HG03064 (cell line): ENCODE data around the gene RGS14.

ENCODE experiments used
- ATAC-seq: cut with Tn5 transposase; IDR thresholded peaks from one replicate; pipeline ENCODE4 v1.9.1; 2021; ENCODE audit warnings: low read depth; ENCODE audit not compliant: unreplicated experiment

Gene RGS14

DNA sequence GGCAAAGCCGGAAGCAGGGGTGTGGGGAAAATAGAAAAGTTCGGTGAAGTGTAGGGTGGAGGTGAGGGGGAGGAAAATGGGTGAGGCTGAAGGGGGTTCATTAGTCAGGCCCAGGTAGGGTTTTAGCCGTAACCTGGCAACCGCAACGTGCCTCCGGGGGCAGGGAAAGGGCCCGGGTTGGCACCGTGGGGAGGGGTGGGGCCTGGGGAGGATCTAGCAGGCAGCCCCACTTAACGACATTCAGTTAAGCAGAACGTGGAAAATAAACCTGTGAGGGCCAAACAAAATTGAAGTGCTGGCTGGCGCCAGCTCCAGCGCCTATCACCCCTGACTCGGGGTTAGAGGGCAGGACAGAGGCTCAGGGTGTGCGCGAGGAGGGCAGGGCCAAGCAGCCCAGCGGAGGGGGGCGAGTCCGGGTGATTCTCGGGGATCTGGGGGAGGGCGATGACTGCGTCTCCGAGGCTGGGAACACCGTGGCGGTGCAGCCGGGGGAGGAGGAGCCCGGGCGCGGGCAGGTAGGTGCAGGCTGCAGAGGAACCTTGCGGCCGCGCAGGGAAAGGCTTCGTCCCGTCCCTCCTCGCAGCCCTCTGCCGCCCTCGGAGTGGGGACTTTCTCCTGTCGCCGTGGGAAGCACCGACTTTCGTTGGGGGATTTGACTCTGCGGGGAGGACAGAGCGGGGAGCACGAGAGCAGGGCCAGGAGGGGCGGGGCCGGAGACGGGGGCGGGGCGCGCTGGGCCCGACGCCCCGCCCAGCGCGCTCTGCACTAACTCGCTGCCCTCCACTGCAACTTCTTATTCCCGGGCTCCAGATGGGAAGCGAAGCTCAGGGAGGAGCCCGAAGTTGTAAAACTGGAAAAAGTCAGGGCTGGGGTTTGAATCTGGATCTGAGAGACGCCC, 5.1 kb downstream of the RGS14 start:
- no peak for ATAC-seq

GRCh38 chr5:177363565-177363964, 5.8 kb downstream of the RGS14 start:
- ATAC-seq, result no peak

DNA sequence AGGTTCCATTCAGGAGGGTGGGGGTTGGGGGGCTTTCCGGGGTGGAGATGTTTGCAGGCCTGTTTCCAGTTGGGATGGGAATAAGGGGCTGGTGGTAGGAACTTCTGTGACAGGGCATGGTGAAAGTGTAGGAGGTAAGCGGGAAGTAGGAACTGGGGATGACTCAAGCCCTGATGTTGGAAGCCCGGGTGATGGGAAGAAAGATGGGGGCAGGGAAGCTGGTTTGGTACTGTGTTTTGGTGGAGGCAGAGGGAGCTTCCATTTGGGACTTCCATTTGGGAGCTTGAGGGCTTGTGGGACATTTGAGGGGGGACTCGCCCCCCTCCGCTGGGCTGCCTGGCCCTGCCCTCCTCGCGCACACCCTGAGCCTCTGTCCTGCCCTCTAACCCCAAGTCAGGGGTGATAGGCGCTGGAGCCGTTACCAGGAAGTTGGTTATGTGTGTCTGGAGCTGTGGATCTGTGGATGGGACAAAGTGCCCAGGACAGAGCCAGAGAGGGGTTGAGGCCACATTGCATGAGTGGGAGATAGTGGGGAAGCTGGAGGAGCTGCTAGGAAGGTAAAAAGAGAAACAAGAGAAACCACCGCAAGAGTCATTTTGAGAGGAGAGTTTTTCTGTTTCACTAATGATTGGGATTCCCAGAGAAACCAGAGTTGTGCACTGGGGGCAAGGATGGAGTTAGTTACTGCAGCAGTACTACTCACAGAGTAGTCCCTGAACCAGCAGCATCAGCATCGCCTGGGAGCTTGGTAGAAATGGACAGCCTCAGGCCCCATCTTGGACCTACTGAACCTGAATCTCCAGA, 6.6 kb downstream of the RGS14 start:
- ATAC-seq, result no peak

DNA sequence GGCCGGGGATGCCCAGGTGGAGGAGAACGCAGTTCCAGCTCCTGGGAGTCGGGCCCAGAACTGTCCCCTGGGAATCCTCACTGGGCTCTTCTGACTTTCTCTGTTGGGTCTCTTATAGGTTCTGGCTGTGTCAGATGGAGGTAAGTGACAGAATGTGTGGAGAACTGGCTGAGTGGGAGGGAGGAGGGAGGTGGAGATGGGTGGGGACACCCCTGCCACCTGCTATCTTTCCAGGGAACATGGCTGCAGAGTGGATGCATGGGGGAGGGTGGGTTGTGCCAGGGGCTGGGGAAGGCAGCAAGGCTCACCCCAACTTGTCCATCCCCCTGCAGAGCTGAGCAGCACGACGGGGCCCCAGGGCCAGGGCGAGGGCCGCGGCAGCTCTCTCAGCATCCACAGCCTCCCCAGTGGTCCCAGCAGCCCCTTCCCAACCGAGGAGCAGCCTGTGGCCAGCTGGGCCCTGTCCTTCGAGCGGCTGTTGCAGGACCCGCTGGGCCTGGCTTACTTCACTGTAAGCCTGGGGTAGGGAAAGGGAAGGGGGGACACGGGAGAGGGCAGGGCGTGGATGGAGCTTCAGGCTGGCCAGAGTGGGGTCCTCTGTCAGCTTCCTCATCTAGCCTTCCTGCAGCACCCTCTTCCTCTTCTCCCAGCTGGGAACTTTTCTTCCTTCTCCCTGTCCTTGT, 8.3 kb downstream of the RGS14 start:
- no peak for ATAC-seq

DNA sequence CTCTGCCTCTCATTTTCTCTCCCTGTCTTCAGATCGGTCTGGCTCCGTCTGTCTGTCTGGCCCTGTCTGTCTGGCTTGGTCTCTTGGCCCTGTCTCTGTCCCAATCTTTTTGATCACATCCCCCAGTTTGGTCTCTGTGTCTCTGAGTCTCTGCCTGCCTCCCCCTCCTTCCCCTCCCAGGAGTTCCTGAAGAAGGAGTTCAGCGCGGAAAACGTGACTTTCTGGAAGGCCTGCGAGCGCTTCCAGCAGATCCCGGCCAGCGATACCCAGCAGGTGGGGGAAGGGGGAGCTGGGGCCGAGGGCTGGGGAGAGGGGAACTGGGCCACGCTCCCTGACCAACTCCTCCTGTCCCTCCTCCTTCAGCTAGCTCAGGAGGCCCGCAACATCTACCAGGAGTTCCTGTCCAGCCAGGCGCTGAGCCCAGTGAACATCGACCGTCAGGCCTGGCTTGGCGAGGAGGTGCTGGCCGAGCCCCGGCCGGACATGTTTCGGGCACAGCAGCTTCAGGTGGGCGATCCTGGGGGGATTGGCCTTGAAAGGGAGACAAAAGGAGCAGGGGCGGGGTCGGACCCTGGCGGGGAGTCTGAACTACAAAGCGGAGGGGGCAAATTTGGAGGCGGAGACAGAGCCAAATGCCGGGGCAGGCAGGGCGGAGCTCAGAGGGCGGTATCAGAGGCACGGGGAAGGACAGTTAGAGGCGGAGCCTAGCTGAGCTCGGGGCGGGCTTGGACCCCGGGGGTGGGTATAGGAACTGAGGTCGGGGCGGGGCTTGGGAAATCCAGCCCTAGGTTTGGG, 9.0 kb downstream of the RGS14 start:
- no peak for ATAC-seq

- no peak for ATAC-seq
These were observed 9.7 kb downstream of the RGS14 start for GRCh38 chr5:177367323-177367848.

DNA sequence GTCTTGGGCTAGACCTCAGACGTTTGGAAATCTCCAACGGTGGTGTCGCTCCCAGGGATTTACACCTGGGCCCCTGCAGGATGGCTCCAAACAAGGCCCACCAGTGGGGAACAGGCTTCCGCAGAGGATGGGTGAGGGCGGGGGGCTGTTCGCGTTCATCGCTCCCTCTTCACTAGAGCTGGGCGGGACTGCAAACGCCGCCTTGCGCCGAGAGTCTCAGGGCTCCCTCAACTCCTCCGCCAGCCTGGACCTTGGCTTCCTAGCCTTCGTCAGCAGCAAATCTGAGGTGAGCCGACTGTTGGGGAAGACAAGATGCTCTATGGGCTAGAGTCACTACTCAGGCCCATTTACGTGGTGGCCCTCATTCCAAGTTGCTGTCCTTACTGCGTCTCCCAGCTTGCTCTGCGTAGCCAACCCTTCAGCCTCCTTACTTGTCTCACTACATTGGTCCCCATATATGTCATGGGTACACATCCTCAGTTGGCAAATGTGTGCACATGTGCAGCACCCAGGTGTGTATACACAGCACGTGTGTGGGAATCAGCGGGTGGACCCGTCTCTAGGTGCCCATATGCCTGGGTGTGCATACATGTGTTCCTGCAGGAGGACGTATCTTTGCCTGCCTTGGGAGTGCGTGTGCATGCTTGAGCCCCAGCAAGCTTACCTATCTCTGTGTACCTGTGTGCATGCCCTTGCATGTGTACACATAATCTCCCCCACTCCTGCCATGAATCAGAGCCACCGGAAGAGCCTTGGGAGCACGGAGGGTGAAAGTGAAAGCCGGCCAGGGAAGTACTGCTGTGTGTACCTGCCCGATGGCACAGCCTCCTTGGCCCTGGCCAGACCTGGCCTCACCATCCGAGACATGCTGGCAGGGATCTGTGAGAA, 10.5 kb downstream of the RGS14 start:
- no peak for ATAC-seq

- no peak for ATAC-seq
These were observed 11.3 kb downstream of the RGS14 start for GRCh38 chr5:177368869-177369644.

- no peak for ATAC-seq
These were observed 12.1 kb downstream of the RGS14 start for GRCh38 chr5:177369645-177370440.

GRCh38 chr5:177370488-177371119, 12.9 kb downstream of the RGS14 start:
- ATAC-seq, result no peak

DNA sequence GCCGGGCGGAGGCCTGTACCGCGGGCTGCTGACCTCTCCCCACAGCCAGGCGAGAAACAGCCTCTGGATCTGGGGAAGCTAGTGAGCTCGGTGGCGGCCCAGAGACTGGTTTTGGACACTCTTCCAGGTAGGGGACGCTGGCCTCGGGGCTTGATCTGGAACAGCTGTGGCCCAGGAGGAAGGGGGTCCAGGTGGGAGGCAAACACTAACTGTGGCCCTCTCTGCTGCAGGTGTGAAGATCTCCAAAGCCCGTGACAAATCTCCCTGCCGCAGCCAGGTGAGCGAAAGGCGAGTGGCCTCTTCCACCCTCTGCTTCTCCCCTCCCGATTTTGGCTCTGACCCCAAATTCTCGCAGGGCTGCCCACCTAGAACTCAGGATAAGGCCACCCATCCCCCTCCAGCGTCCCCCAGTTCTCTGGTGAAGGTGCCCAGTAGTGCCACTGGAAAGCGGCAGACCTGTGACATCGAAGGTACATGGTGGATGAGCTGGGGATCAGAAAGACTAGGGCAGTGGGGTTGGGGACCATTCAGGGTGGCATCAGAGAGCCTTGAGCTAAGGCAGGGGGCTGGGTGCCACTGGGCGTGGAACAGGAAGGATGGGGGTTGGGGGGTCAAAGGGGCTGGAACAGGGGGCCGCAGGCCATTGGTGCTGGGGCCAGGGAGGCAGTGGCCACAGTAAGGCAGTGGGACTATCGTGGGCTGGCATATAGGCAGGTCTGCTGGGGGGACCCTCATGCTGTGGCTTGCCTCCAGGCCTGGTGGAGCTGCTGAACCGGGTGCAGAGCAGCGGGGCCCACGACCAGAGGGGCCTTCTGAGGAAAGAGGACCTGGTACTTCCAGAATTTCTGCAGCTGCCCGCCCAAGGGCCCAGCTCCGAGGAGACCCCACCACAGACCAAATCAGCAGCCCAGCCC, 13.7 kb downstream of the RGS14 start:
- ATAC-seq, result no peak

GRCh38 chr5:177372034-177372896, 14.5 kb downstream of the RGS14 start:
- no peak for ATAC-seq

DNA sequence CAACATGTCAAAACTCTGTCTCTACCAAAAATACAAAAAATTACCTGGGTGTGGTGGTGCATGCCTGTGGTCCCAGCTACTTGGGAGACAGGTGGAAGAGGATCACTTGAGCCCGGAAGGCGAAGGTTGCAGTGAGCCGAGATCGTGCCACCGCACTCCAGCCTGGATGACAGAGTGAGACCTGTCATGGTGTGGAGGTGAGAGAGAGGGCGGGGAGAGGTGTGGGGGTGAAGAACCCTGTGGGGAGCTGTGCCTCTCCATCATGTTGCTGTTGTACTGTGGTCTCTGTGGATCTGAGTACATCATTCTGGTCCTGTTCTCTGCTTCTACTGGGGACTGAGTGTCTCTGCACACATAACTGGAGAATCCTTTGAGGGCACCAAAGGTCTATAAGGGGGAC, 15.2 kb downstream of the RGS14 start:
- no peak for ATAC-seq

DNA sequence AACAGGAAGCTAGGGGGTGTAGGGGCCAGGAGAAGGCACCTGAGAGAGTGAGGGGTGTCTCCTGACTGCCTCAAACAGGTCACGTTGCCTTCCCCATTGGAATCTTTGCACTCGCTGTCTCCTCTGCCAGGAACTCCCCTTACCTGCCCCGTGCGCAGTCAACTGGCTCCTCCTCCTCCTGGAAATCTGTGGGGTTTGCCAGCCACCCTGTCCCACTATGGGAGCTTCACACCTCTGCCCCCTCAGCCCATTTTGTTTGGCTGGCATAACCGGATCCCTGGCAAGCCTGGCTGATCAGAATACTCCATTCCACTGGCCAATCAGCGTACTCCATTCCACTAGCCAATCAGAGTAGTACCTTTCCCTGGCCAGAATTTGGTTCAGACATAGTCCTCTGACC, 16.1 kb downstream of the RGS14 start:
- no peak for ATAC-seq

- ATAC-seq, result no peak
These were observed 16.5 kb downstream of the RGS14 start for GRCh38 chr5:177374211-177374610.
